ENCODE measurements around the gene GSTA5.

DNA sequence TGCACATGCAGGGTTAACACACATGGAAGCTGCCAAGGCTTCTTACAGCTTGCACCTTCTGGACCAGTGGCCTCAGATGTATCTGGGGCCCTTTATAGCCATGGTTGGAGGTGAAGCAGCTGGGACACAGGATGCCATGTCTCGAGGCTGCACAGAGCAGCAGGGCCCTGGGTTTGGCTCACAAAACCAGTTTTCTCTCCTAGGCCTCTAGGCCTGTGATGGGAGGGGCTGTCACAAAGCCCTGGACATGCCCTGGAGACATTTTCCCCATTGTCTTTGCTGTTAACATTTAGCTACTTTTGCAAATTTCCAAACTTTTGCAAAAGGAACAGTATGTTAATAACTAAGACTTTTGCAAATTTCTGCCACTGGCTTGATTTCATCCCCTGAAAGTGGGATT lies 18.8 kb downstream of the GSTA5 start:
- TF ChIP-seq EZH2phosphoT487 (IDR thresholded peaks at IDR 0.05; ENCODE audit: insufficient read depth, low read depth) (no peak), EZH2 (IDR thresholded peaks at IDR 0.05; ENCODE audit: insufficient read depth, poor library complexity, severe bottlenecking) (no peak)

Data from GM23248 (cell line).